Endothelial cell of umbilical vein (primary cell): ENCODE measurements around the gene TMEM176A. TPM values are rescaled to one million over a fixed set of nuclear protein-coding genes. Genes with fewer than 3 reads are reported as not detected.
A peak's percentile ranks its signal among the peaks of the same experiment; 100 is the strongest.

Experiments
- BruUV-seq: library from RNA; stranded (reverse); fragments of 400-500 nt; replicated peaks from 2 replicates; lab custom pipeline; 2021; lab: Mats Ljungman, UMichigan
- CTCF ChIA-PET: fragments of 300-600, 350-600 bp; sonication (Branson Sonifier 250); formaldehyde crosslinking; loops from one replicate; lab custom pipeline; 2021; ENCODE audit warnings: antibody characterized with exemption, inconsistent platforms; lab: Charles Lee
- POLR2A ChIA-PET: fragments of 300-600, 350-600 bp; sonication (Branson Sonifier 250); formaldehyde crosslinking; loops from one replicate; lab custom pipeline; 2021; ENCODE audit warnings: antibody characterized with exemption, inconsistent platforms; lab: Charles Lee
- DNase-seq: peaks from one replicate; pipeline ENCODE4 v3.0.0-alpha.2; 2011; ENCODE audit warnings: low read depth, low spot score
- FAIRE-seq: peaks from 2 replicates; lab custom pipeline; 2011; peaks lifted over from hg19 to GRCh38; lab: Jason Lieb, UNC
- H2AFZ ChIP-seq: 2 replicates; pipeline ENCODE4 v1.6.0; 2012; ENCODE audit warnings: low read depth, low read length, control low read depth, inconsistent platforms
- H3K27ac ChIP-seq: 2 replicates; pipeline ENCODE4 v1.5.1; 2011; ENCODE audit warnings: low read depth, mild to moderate bottlenecking, control low read depth, low read length, moderate library complexity; ENCODE audit not compliant: insufficient read depth
- H3K27me3 ChIP-seq, 2 experiments: 2 replicates each; pipeline versions ENCODE4 v1.6.0 to v1.6.1; 2011; ENCODE audit warnings: low read length in 2 of 2, mixed read lengths in 1 of 2; ENCODE audit not compliant: control insufficient read depth in 2 of 2, insufficient read depth in 2 of 2
- H3K36me3 ChIP-seq, 2 experiments: 2 replicates in 1 of 2; 3 replicates in 1 of 2; pipeline ENCODE4 v1.5.1; 2011; ENCODE audit warnings: low read length in 2 of 2, mild to moderate bottlenecking in 1 of 2, moderate library complexity in 1 of 2; ENCODE audit not compliant: control insufficient read depth in 2 of 2, insufficient read depth in 2 of 2; ENCODE audit errors: extremely low read depth in 1 of 2
- H3K4me1 ChIP-seq: 3 replicates; pipeline ENCODE4 v1.5.1; 2011; ENCODE audit warnings: mild to moderate bottlenecking, low read length; ENCODE audit not compliant: control insufficient read depth, insufficient read depth; ENCODE audit errors: extremely low read depth
- H3K4me2 ChIP-seq: 2 replicates; pipeline ENCODE4 v1.6.1; 2011; ENCODE audit warnings: low read length, control low read depth, mixed read lengths; ENCODE audit not compliant: insufficient read depth
- H3K4me3 ChIP-seq, 3 experiments: fragments of 200-600 bp in 1 of 3; sonication (generic), shearing (Covaris generic) in 1 of 3; replicated peaks in 1 of 3; 2 replicates each; pipeline ENCODE4 v1.5.1; 2011 to 2016; ENCODE audit warnings: control low read depth in 3 of 3, low read length in 3 of 3, mild to moderate bottlenecking in 2 of 3, inconsistent platforms in 1 of 3, low read depth in 1 of 3, moderate library complexity in 1 of 3; ENCODE audit not compliant: insufficient read depth in 1 of 3
- H3K79me2 ChIP-seq: 2 replicates; pipeline ENCODE4 v1.6.0; 2012; ENCODE audit warnings: low read length, inconsistent platforms; ENCODE audit not compliant: control insufficient read depth, insufficient read depth
- H3K9ac ChIP-seq: replicated peaks from 2 replicates; pipeline ENCODE3; 2011; ENCODE audit warnings: low read length, control low read depth; ENCODE audit not compliant: insufficient read depth; ENCODE audit errors: extremely low read depth
- H3K9me1 ChIP-seq: replicated peaks from 3 replicates; pipeline ENCODE4 v1.6.0; 2011; ENCODE audit warnings: mild to moderate bottlenecking, low read length; ENCODE audit not compliant: control insufficient read depth, insufficient read depth; ENCODE audit errors: extremely low read depth
- H3K9me3 ChIP-seq: replicated peaks from 2 replicates; pipeline ENCODE4 v1.5.1; 2012; ENCODE audit warnings: low read length, inconsistent platforms; ENCODE audit not compliant: control insufficient read depth, insufficient read depth
- H4K20me1 ChIP-seq: replicated peaks from 2 replicates; pipeline ENCODE3; 2011; ENCODE audit warnings: mild to moderate bottlenecking, low read length; ENCODE audit not compliant: control insufficient read depth, insufficient read depth; ENCODE audit errors: extremely low read depth
- CTCF ChIP-seq, 2 donors: IDR thresholded peaks; 1 replicate in 1 of 2; 2 replicates in 1 of 2; pipeline ENCODE4 v1.5.1; 2011; ENCODE audit warnings: low read length in 2 of 2, mild to moderate bottlenecking in 2 of 2, moderate library complexity in 2 of 2, control low read depth in 1 of 2, inconsistent platforms in 1 of 2, low read depth in 1 of 2; ENCODE audit not compliant: insufficient read depth in 1 of 2; ENCODE audit errors: extremely low read depth in 1 of 2
- FOS ChIP-seq: IDR thresholded peaks from 2 replicates; pipeline ENCODE4 v1.6.1; 2011; ENCODE audit warnings: mild to moderate bottlenecking, low read length, moderate library complexity, borderline replicate concordance; ENCODE audit not compliant: insufficient read depth
- GATA2 ChIP-seq: IDR thresholded peaks from 2 replicates; pipeline ENCODE4 v1.7.0; 2011; ENCODE audit warnings: low read depth, mild to moderate bottlenecking, moderate library complexity, mixed read lengths, low read length; ENCODE audit not compliant: insufficient read length, insufficient read depth
- JUN ChIP-seq: IDR thresholded peaks from 2 replicates; pipeline ENCODE4 v1.6.1; 2011; ENCODE audit warnings: borderline replicate concordance, low read depth; ENCODE audit not compliant: insufficient read length, insufficient read depth
- POLR2A ChIP-seq: IDR thresholded peaks from 2 replicates; pipeline ENCODE4 v1.6.1; 2012; ENCODE audit warnings: low read depth, mild to moderate bottlenecking, control low read depth, low read length
- dilution Hi-C: fragments of 300-500 bp; cut with MboI; formaldehyde crosslinking; loops from one replicate; pipeline ENCODE4 v1.15.0; 2019; ENCODE audit warnings: low sequenced_read_pairs; ENCODE audit not compliant: extremely low pct_ligation_motif_present
- intact Hi-C: fragments of 100-400 bp; cut with micrococcal nuclease; formaldehyde crosslinking; loops from one replicate; pipeline ENCODE4 v1.10.0; 2022
- polyA plus RNA-seq, 4 experiments: library from polyadenylated mRNA; depleted of rRNA in 3 of 4; stranded (reverse) in 3 of 4; unstranded in 1 of 4; fragments of >200 nt; gene quantifications; 2 replicates each; pipeline versions ENCODE4 v1.2.1 to v1.2.3, GENCODE V29; 2011 to 2012; ENCODE audit warnings: missing spikeins in 1 of 4
- total RNA-seq: library from RNA; stranded (reverse); gene quantifications from 2 replicates; pipeline ENCODE4 v1.2.3, GENCODE V29; 2021

Gene TMEM176A
- total and polyA plus RNA-seq, 2 donors (not counting 3 experiments of a cell fraction or from before 2014, with no cell fraction given): not detected

- TF ChIP-seq CTCF (IDR thresholded peaks at IDR 0.05; ENCODE audit: extremely low read depth in 1 of 2, insufficient read depth in 1 of 2, low read depth in 1 of 2, low read length in 2 of 2) (peak; percentile 21 to 55), GATA2 (peak; percentile 59), FOS (peak; percentile 58), JUN (peak; percentile 63), POLR2A (no peak)
- no peaks in the 10 kb centered on the region for H3K9me1 ChIP-seq
- peaks cover 22% of the 10 kb centered on the region for H3K4me1 ChIP-seq
- no peak overlapping the region for H2AFZ ChIP-seq
- H3K79me2 ChIP-seq: no peaks in the 10 kb centered on the region
- peak; percentile 83 for FAIRE-seq
- H3K4me3 ChIP-seq: no peak overlapping the region
- H4K20me1 ChIP-seq: no peaks in the 10 kb centered on the region
- H3K9me3 ChIP-seq: no peaks in the 10 kb centered on the region
- no peaks in the 10 kb centered on the region for H3K27me3 ChIP-seq
- peak; percentile 95 for DNase-seq
- ChIA-PET CTCF (interaction anchor here (0.6 to 5.1 kb wide), 8 partner anchors 16 to 384 kb away, joined by 3 to 120 read pairs (median 6); partner anchors contain the start of genes GIMAP1 and GIMAP8), POLR2A (no interaction called here)
- no peak overlapping the region for H3K9ac ChIP-seq
- intact Hi-C loops (loop anchor here (1.0 to 10.0 kb wide), 4 partner anchors 77 to 469 kb away; no protein-coding TSS in a partner anchor), dilution Hi-C loops (no loop called here)
- BruUV-seq: no TSS peak
- no peak overlapping the region for H3K4me2 ChIP-seq
- H3K36me3 ChIP-seq: no peaks in the 10 kb centered on the region
- peak overlapping the region; percentile 2 for H3K27ac ChIP-seq
Observed at GRCh38 chr7:150753826-150754603, 46.6 kb upstream of the TMEM176A start.
